ENCODE data around the gene FAHD1.

GRCh38 chr16:1777375-1778199, 49.4 kb upstream of the FAHD1 start:
- TF ChIP-seq CTCF (IDR thresholded peaks at IDR 0.05; ENCODE audit: poor library complexity) (no peak), EZH2 (IDR thresholded peaks at IDR 0.05; ENCODE audit: borderline replicate concordance) (no peak)
